HEK293T (cell line): ENCODE measurements around the gene CDHR4.

ENCODE experiments used
- ARNT ChIP-seq: fragments of 450-650 bp; IDR thresholded peaks from 2 replicates; pipeline ENCODE4 v1.6.1; 2017; ENCODE audit warnings: mild to moderate bottlenecking
- BHLHE40 ChIP-seq: fragments of 450-650 bp; IDR thresholded peaks from 2 replicates; pipeline ENCODE4 v1.6.1; 2016; ENCODE audit warnings: mild to moderate bottlenecking, moderate library complexity, borderline replicate concordance
- ELF4 ChIP-seq: fragments of 450-650 bp; IDR thresholded peaks from 2 replicates; pipeline ENCODE4 v1.6.1; 2017; ENCODE audit warnings: antibody characterized with exemption
- FOXA1 ChIP-seq: fragments of 450-650 bp; IDR thresholded peaks from 2 replicates; pipeline ENCODE4 v1.6.1; 2016; ENCODE audit warnings: mild to moderate bottlenecking
- FOXK2 ChIP-seq: fragments of 450-650 bp; IDR thresholded peaks from 2 replicates; pipeline ENCODE4 v1.6.1; 2016; ENCODE audit warnings: mild to moderate bottlenecking
- FOXM1 ChIP-seq: fragments of 450-650 bp; IDR thresholded peaks from 2 replicates; pipeline ENCODE4 v1.6.1; 2017; ENCODE audit warnings: mild to moderate bottlenecking, borderline replicate concordance
- L3MBTL2 ChIP-seq: fragments of 450-650 bp; conservative IDR thresholded peaks from 2 replicates; pipeline ENCODE4 v1.6.1; 2016; ENCODE audit warnings: mild to moderate bottlenecking
- NFRKB ChIP-seq: fragments of 450-650 bp; IDR thresholded peaks from 2 replicates; pipeline ENCODE4 v1.6.1; 2016; ENCODE audit warnings: mild to moderate bottlenecking, moderate library complexity
- PKNOX1 ChIP-seq: fragments of 450-650 bp; IDR thresholded peaks from 2 replicates; pipeline ENCODE4 v1.6.1; 2016
- SP1 ChIP-seq: fragments of 450-650 bp; IDR thresholded peaks from 2 replicates; pipeline ENCODE4 v1.6.1; 2017
- SUZ12 ChIP-seq: fragments of 450-650 bp; IDR thresholded peaks from 2 replicates; pipeline ENCODE4 v1.6.1; 2016; ENCODE audit warnings: mild to moderate bottlenecking
- ZNF384 ChIP-seq: fragments of 450-650 bp; IDR thresholded peaks from 2 replicates; pipeline ENCODE4 v1.6.1; 2016

- TF ChIP-seq ELF4 (no peak), SUZ12 (no peak), FOXA1 (no peak), FOXK2 (no peak), ARNT (no peak), PKNOX1 (no peak), FOXM1 (no peak), SP1 (no peak), BHLHE40 (no peak), L3MBTL2 (no peak), NFRKB (no peak), ZNF384 (no peak)
These were observed 19.3 kb downstream of the CDHR4 start for GRCh38 chr3:49780080-49780974.
